GM19099 (cell line): Measurements from ENCODE around the gene TTBK1.

Source experiments
- POLR2A ChIP-seq: IDR thresholded peaks from 3 replicates; pipeline ENCODE4 v1.6.1; 2011; ENCODE audit warnings: low read depth; ENCODE audit not compliant: insufficient read length; ENCODE audit errors: extremely low read depth

The TTBK1 gene

GRCh38 chr6:43258180-43258579 is 14.9 kb downstream of the TTBK1 start:
- no peak for TF ChIP-seq POLR2A

GRCh38 chr6:43258807-43259686 is 15.8 kb downstream of the TTBK1 start:
- TF ChIP-seq POLR2A: no peak

GRCh38 chr6:43260791-43261190 is 17.5 kb downstream of the TTBK1 start:
- no peak for TF ChIP-seq POLR2A

GRCh38 chr6:43261198-43261597 is 17.9 kb downstream of the TTBK1 start:
- no peak for TF ChIP-seq POLR2A

GRCh38 chr6:43262000-43262779 is 18.9 kb downstream of the TTBK1 start:
- TF ChIP-seq POLR2A: no peak

- no peak for TF ChIP-seq POLR2A
These were observed 19.6 kb downstream of the TTBK1 start for GRCh38 chr6:43262780-43263313.

- TF ChIP-seq POLR2A: no peak
These were observed 20.3 kb downstream of the TTBK1 start for GRCh38 chr6:43263314-43264178.

- no peak for TF ChIP-seq POLR2A
These were observed 21.4 kb downstream of the TTBK1 start for GRCh38 chr6:43264599-43265145.

- TF ChIP-seq POLR2A: no peak
These were observed 22.3 kb downstream of the TTBK1 start for GRCh38 chr6:43265564-43265963.

GRCh38 chr6:43267619-43268354 is 24.5 kb downstream of the TTBK1 start:
- no peak for TF ChIP-seq POLR2A

GRCh38 chr6:43268355-43268700 is 25.0 kb downstream of the TTBK1 start:
- TF ChIP-seq POLR2A: no peak

GRCh38 chr6:43268782-43269272 is 25.5 kb downstream of the TTBK1 start:
- TF ChIP-seq POLR2A: no peak

GRCh38 chr6:43269273-43270007 is 26.2 kb downstream of the TTBK1 start:
- no peak for TF ChIP-seq POLR2A

- no peak for TF ChIP-seq POLR2A
These were observed 28.0 kb downstream of the TTBK1 start for GRCh38 chr6:43271103-43271815.
